Suprapubic skin (tissue), 4 donors: Measurements from ENCODE around the gene PWWP2B. TPM values are rescaled to one million over a fixed set of nuclear protein-coding genes. Genes with fewer than 3 reads are reported as not detected.

Experiments used
- DNase-seq, 2 donors: peaks; one replicate each; pipeline ENCODE4 v3.0.0-alpha.2; 2019; ENCODE audit warnings: low spot score in 2 of 2
- H3K27ac ChIP-seq: fragments of 200-600 bp; sonication (generic); one replicate; pipeline ENCODE4 v1.5.1; 2019
- H3K27me3 ChIP-seq: fragments of 200-600 bp; sonication (generic); one replicate; pipeline ENCODE4 v1.5.1; 2019
- H3K36me3 ChIP-seq: fragments of 200-600 bp; sonication (generic); one replicate; pipeline ENCODE4 v1.5.1; 2019
- H3K4me1 ChIP-seq: fragments of 200-600 bp; sonication (generic); one replicate; pipeline ENCODE4 v1.5.1; 2019
- H3K4me3 ChIP-seq: fragments of 200-600 bp; sonication (generic); one replicate; pipeline ENCODE4 v1.5.1; 2019; ENCODE audit warnings: mild to moderate bottlenecking
- H3K9me3 ChIP-seq: fragments of 200-600 bp; sonication (generic); one replicate; pipeline ENCODE4 v1.5.1; 2019
- EP300 ChIP-seq: sonication (generic); formaldehyde crosslinking; IDR thresholded peaks from one replicate; pipeline ENCODE4 v1.6.1; 2017; ENCODE audit warnings: antibody characterized with exemption
- POLR2A ChIP-seq, 2 donors: fragments of 450-650 bp; IDR thresholded peaks; one replicate each; pipeline ENCODE4 v1.6.1; 2017; ENCODE audit warnings: antibody characterized with exemption in 2 of 2, mild to moderate bottlenecking in 2 of 2, moderate library complexity in 2 of 2
- POLR2AphosphoS5 ChIP-seq, 3 donors: sonication (generic); formaldehyde crosslinking; IDR thresholded peaks; one replicate each; pipeline ENCODE4 v1.6.1; 2017; ENCODE audit warnings: antibody characterized with exemption in 3 of 3
- WGBS: methylation state at CpG from one replicate; pipeline ENCODE4 v1.1.5; 2018; 5-methylcytosine and 5-hydroxymethylcytosine counted together
- total RNA-seq, 4 donors: library from RNA; depleted of rRNA; stranded (reverse); fragments of >200 nt; gene quantifications; one replicate each; pipeline ENCODE4 v1.1.0, GENCODE V29; 2016
- TF ChIP-seq, protein P1 (sequence below), 2 donors: fragments of 200-600 bp in 1 of 2; fragments of 450-650 bp in 1 of 2; sonication (generic) in 1 of 2; IDR thresholded peaks; one replicate each; pipeline ENCODE4 v1.5.1; 2016 to 2019; ENCODE audit warnings: antibody characterized with exemption in 2 of 2, mild to moderate bottlenecking in 1 of 2, moderate library complexity in 1 of 2

Gene PWWP2B
- total RNA-seq, 4 donors from 2014 or later = 15.2 to 19.4 (median 18.3) TPM

DNA sequence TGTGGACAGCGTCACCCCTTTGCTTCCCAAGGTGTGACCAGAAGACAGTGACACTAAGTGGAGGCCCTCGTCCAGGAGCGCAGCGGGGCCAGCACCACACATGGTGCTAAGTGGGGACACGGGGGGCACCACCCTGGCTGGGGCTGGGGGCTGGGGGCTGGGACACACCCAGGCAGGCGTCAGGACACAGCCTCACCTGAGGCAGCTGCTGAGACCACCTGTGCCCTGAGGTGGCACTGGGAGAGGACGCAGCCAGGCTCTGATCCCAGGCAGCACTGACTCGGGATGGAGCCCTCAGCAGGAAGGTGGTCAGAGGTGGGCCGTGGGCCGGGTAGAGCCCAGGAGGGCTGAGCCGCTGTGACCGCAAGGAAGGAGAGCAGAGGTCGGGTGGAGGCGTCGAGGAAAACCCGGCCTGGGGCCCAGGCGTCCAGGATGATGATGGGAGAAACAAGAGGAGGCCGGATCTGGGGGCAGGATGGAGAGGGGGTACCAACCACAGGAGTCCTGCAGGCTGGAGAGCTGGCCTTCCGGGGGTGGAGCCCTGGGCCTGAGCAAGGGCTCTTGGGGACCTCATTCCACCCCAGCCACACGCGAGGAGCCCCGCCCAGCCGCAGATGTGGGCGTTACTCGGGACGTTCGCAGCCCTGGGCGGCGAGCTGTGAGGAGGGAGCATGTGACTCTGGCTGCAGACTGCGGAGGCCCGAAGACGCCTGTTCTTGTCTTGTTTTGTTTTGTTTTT, 42.5 kb upstream of the PWWP2B start:
- Histone ChIP-seq H3K4me1 (no peaks in the 10 kb centered on the region), H3K36me3 (peaks cover 13% of the 10 kb centered on the region), H3K27me3 (no peaks in the 10 kb centered on the region), H3K27ac (no peak overlapping the region), H3K4me3 (no peak overlapping the region), H3K9me3 (no peaks in the 10 kb centered on the region)
- TF ChIP-seq POLR2AphosphoS5 (IDR thresholded peaks at IDR 0.05) = no peak
- TF ChIP-seq, protein P1, sequence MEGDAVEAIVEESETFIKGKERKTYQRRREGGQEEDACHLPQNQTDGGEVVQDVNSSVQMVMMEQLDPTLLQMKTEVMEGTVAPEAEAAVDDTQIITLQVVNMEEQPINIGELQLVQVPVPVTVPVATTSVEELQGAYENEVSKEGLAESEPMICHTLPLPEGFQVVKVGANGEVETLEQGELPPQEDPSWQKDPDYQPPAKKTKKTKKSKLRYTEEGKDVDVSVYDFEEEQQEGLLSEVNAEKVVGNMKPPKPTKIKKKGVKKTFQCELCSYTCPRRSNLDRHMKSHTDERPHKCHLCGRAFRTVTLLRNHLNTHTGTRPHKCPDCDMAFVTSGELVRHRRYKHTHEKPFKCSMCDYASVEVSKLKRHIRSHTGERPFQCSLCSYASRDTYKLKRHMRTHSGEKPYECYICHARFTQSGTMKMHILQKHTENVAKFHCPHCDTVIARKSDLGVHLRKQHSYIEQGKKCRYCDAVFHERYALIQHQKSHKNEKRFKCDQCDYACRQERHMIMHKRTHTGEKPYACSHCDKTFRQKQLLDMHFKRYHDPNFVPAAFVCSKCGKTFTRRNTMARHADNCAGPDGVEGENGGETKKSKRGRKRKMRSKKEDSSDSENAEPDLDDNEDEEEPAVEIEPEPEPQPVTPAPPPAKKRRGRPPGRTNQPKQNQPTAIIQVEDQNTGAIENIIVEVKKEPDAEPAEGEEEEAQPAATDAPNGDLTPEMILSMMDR (IDR thresholded peaks at IDR 0.05) = no peak
- TF ChIP-seq POLR2A (IDR thresholded peaks at IDR 0.05) = no peak
- no peak for TF ChIP-seq EP300
- peak; percentile 57 to 69 for DNase-seq
- 84% methylated on average over 25 of the region's 32 CpGs for WGBS

DNA sequence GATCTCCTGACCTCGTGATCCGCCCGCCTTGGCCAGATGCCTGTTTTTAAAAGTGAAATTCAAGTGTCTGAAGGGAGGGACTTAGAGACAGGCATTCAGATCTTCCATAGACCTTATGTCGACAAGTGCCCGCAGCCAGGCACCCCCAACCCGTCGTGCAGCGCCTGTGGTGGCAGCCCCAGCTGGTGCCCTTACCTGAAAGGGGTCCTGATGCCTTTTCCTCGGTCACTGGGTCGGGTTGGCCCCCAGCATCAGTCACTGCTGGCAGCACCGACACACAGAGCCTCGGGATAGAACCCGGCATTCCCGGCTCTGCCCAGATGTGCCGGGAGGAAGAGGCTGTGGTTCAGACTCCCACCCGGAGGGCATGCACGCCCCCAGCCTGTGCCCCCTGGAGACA, 41.7 kb upstream of the PWWP2B start:
- WGBS = 97% methylated on average over 9 of the region's 17 CpGs
- Histone ChIP-seq H3K27ac (no peak overlapping the region), H3K36me3 (peaks cover 10% of the 10 kb centered on the region), H3K4me1 (no peaks in the 10 kb centered on the region), H3K9me3 (no peaks in the 10 kb centered on the region), H3K27me3 (no peaks in the 10 kb centered on the region), H3K4me3 (no peak overlapping the region)
- DNase-seq = peak; percentile 54 to 78
- no peak for TF ChIP-seq POLR2A (IDR thresholded peaks at IDR 0.05)
- TF ChIP-seq, protein P1 (IDR thresholded peaks at IDR 0.05) = no peak
- no peak for TF ChIP-seq POLR2AphosphoS5 (IDR thresholded peaks at IDR 0.05)
- no peak for TF ChIP-seq EP300

GRCh38 chr10:132355754-132356153, 41.2 kb upstream of the PWWP2B start:
- DNase-seq = peak; percentile 53 to 65
- H3K9me3 ChIP-seq = no peaks in the 10 kb centered on the region
- no peaks in the 10 kb centered on the region for H3K27me3 ChIP-seq
- H3K27ac ChIP-seq = no peak overlapping the region
- no peak overlapping the region for H3K4me3 ChIP-seq
- no peaks in the 10 kb centered on the region for H3K4me1 ChIP-seq
- H3K36me3 ChIP-seq = peaks cover 10% of the 10 kb centered on the region
- TF ChIP-seq POLR2A (IDR thresholded peaks at IDR 0.05) = no peak
- no peak for TF ChIP-seq POLR2AphosphoS5 (IDR thresholded peaks at IDR 0.05)
- TF ChIP-seq, protein P1 (IDR thresholded peaks at IDR 0.05) = no peak
- no peak for TF ChIP-seq EP300
- WGBS = 91% methylated on average over 13 of the region's 13 CpGs

GRCh38 chr10:132356621-132357195, 40.3 kb upstream of the PWWP2B start:
- TF ChIP-seq, protein P1 (IDR thresholded peaks at IDR 0.05) = no peak
- TF ChIP-seq POLR2A (IDR thresholded peaks at IDR 0.05) (no peak), POLR2AphosphoS5 (IDR thresholded peaks at IDR 0.05) (no peak), EP300 (no peak)
- Histone ChIP-seq H3K27ac (no peak overlapping the region), H3K9me3 (no peaks in the 10 kb centered on the region), H3K4me1 (no peaks in the 10 kb centered on the region), H3K4me3 (no peak overlapping the region), H3K36me3 (peaks cover 12% of the 10 kb centered on the region), H3K27me3 (no peaks in the 10 kb centered on the region)
- WGBS = 90% methylated on average over 6 of the region's 12 CpGs
- peak; percentile 16 to 50 for DNase-seq

- Histone ChIP-seq H3K27ac (no peak overlapping the region), H3K27me3 (no peaks in the 10 kb centered on the region), H3K4me1 (no peaks in the 10 kb centered on the region), H3K4me3 (no peak overlapping the region), H3K9me3 (no peaks in the 10 kb centered on the region), H3K36me3 (peaks cover 13% of the 10 kb centered on the region)
- no peak for TF ChIP-seq EP300
- no peak for TF ChIP-seq POLR2AphosphoS5 (IDR thresholded peaks at IDR 0.05)
- TF ChIP-seq, protein P1 (IDR thresholded peaks at IDR 0.05) = no peak
- TF ChIP-seq POLR2A (IDR thresholded peaks at IDR 0.05) = no peak
- peak; percentile 19 to 37 for DNase-seq
- WGBS = 93% methylated on average over 15 of the region's 15 CpGs
These were observed 39.5 kb upstream of the PWWP2B start for GRCh38 chr10:132357286-132358058.
